ENCODE data around the gene TRAM2.

GRCh38 chr6:52622810-52623209, 46.0 kb upstream of the TRAM2 start:
- TF ChIP-seq HNF4G (IDR thresholded peaks at IDR 0.05) = no peak
- no peak for TF ChIP-seq FOXA2 (IDR thresholded peaks at IDR 0.05)
- no peak for TF ChIP-seq CTCF (IDR thresholded peaks at IDR 0.05; ENCODE audit: low read depth, low read length, missing input control)
- TF ChIP-seq, protein P1, sequence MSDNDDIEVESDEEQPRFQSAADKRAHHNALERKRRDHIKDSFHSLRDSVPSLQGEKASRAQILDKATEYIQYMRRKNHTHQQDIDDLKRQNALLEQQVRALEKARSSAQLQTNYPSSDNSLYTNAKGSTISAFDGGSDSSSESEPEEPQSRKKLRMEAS (IDR thresholded peaks at IDR 0.05) = no peak
- no peak for TF ChIP-seq GABPA (IDR thresholded peaks at IDR 0.05 in 1 of 2, conservative IDR thresholded peaks at IDR 0.05 in 1 of 2)
- no peak for TF ChIP-seq TAF1 (conservative IDR thresholded peaks at IDR 0.05)
- no peak for TF ChIP-seq JUND (IDR thresholded peaks at IDR 0.05)
- TF ChIP-seq REST (IDR thresholded peaks at IDR 0.05) = no peak
- TF ChIP-seq ATF3 (IDR thresholded peaks at IDR 0.05) = no peak
- TF ChIP-seq YY1 (IDR thresholded peaks at IDR 0.05) = no peak
- TF ChIP-seq, protein P2, sequence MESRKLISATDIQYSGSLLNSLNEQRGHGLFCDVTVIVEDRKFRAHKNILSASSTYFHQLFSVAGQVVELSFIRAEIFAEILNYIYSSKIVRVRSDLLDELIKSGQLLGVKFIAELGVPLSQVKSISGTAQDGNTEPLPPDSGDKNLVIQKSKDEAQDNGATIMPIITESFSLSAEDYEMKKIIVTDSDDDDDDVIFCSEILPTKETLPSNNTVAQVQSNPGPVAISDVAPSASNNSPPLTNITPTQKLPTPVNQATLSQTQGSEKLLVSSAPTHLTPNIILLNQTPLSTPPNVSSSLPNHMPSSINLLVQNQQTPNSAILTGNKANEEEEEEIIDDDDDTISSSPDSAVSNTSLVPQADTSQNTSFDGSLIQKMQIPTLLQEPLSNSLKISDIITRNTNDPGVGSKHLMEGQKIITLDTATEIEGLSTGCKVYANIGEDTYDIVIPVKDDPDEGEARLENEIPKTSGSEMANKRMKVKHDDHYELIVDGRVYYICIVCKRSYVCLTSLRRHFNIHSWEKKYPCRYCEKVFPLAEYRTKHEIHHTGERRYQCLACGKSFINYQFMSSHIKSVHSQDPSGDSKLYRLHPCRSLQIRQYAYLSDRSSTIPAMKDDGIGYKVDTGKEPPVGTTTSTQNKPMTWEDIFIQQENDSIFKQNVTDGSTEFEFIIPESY (IDR thresholded peaks at IDR 0.05) = no peak
- TF ChIP-seq RAD21 (IDR thresholded peaks at IDR 0.05) = no peak

Measured in liver (tissue), 3 donors.